Tibial nerve (tissue), 4 donors: ENCODE data around the gene GPC5.

Source experiments
- EP300 ChIP-seq, 2 donors: sonication (generic); formaldehyde crosslinking; IDR thresholded peaks; one replicate each; pipeline ENCODE4 v1.6.1; 2017; ENCODE audit warnings: antibody characterized with exemption in 2 of 2, mild to moderate bottlenecking in 1 of 2
- TF ChIP-seq, protein P1 (sequence below), 5 experiments: fragments of 200-600 bp in 3 of 5; fragments of 450-650 bp in 2 of 5; sonication (generic) in 3 of 5; IDR thresholded peaks; one replicate each; pipeline ENCODE4 v1.5.1; 2016 to 2019; ENCODE audit warnings: antibody characterized with exemption in 5 of 5, mild to moderate bottlenecking in 3 of 5, moderate library complexity in 2 of 5

DNA sequence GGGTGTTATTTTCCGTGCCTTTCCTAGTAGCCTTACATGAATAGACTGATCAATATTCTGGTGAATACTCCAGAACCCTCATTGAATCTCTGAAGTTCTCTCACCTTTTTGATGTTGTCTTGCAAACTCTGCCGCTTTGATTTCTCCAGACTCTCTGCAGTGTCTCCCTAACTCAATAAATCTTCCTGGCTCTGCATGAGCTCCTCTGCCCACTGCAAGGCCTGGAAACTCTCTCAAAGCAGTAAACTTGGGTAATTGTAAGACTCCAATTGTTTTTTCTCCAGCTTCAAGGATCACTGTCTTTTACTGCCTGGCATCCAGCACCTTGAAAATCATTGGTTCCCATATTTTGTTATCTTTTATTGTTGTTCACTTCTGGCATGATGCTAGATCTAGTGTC, 198.4 kb downstream of the GPC5 start:
- TF ChIP-seq, protein P1, sequence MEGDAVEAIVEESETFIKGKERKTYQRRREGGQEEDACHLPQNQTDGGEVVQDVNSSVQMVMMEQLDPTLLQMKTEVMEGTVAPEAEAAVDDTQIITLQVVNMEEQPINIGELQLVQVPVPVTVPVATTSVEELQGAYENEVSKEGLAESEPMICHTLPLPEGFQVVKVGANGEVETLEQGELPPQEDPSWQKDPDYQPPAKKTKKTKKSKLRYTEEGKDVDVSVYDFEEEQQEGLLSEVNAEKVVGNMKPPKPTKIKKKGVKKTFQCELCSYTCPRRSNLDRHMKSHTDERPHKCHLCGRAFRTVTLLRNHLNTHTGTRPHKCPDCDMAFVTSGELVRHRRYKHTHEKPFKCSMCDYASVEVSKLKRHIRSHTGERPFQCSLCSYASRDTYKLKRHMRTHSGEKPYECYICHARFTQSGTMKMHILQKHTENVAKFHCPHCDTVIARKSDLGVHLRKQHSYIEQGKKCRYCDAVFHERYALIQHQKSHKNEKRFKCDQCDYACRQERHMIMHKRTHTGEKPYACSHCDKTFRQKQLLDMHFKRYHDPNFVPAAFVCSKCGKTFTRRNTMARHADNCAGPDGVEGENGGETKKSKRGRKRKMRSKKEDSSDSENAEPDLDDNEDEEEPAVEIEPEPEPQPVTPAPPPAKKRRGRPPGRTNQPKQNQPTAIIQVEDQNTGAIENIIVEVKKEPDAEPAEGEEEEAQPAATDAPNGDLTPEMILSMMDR (IDR thresholded peaks at IDR 0.05) = no peak
- no peak for TF ChIP-seq EP300 (IDR thresholded peaks at IDR 0.05)
